Hematopoietic multipotent progenitor cell treated with erythropoietin and hydrocortisone succinate and interleukin-3 and kit ligand, for 15 days (in vitro differentiated cells): ENCODE measurements around the gene DMWD.
"Not testable (repeated sequence)": the region's sequence is repeated elsewhere in the genome, so short reads cannot be mapped to it uniquely, and the experiment has no call there.

Source experiments
- DNase-seq: peaks from one replicate; pipeline ENCODE4 v3.0.0-alpha.2; 2015; ENCODE audit warnings: low spot score

DMWD gene

DNA sequence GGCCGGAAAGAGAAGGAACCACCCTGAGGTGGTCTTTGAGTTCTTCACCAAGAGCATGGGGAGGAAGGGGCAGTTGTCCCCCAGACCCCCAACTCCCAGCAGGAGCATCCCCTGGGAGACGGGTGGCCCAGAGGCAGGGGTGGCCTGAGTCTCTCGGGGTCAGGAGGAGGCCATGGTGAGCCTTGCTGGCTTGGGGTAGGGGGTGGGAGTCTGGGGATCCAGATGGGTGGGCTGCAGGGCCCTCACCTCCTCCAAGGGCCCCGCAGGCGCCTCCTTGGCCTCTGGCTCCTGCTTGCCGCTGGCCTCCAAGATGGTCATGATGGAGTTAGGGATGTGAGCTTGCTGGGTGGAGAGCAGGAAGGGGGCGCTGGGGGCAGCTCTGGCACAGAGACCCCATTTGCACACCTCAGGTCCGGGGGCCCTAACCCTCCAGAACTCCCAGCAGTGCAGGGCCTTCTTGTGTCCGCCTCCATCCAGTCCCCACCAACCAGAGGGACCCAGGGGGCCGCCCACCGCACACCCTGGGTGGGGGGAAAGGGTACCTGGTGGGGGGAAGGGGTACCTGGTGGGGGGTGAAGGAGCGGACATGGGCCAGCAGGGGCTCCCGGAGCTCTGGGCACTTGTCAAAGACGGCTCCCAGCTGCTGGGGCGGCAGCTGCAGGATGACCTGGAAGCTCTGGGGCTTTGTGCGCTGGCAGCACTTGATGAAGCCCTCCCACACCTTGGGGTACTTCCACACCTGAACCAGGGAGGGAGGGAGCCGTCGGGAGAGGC is 23.8 kb upstream of the DMWD start:
- no peak for DNase-seq

DNA sequence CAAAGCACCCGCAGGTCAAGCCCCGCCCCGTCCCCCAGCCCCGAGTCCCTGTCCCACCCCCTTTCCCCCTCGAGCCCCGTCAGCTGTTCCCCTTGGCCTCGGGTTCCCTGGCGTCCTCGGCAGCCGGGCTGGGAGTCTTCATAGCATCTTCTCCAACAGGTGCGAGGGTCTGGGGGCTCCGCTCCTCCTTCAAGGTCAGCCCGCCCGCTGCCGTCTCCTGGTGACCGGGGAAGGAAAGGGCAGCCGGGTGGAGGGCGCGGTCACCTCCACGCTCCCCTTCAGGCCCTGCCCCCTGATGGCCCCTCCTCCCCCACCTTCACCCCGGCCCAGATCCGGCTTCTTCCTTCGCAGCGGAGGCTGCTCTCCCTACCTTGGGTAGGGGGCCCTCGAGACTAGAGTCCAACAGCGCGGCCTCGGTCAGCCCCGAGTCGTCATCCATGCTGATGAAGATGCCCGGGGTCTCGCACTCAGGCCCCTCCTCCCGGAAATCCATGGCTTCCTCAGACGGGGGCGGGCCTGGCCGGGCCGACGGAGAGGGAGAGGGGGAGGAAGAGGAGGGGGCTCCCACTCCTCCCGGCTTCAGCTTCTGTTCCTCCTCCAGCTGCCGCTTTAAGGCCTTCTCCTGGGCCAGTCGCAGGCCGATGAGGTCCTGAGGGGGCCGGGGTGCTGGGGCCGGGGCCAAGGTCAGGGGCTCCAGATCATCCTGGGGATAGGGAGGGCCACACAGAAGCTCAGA is 23.0 kb upstream of the DMWD start:
- no peak for DNase-seq

DNA sequence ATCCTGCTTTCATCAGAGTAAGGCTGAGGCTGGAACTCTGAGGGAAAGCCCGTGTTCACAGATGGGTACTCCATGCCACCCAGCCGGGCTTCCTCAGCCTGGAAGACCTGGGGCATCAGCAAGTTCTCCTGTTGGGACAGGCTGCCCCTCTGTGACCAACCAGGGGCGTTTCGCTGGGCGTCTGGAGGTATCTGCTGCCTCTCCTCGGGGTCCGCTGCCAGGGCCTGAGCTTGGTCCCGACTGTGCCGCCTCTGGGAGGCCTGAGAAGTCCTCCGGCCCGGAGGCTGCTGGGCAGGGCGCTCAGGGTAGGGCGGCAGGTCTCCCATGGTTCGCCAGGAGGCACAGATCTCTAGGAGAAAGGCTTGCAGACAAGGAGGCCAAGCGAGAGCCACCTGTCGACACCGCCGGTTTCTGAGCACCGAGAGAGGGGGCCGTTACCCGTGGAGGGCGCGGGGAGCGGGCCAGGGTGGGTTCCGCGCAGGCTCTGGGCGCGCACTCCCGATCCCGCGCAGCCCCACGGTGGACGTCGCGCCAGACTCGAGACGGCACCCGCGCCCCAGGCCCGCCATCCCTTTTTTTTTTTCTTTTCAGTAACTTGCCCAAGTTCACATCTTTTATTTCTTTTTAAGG is 22.3 kb upstream of the DMWD start, which contains the start of gene RSPH6A:
Gene RSPH6A, minus strand, starts transcription at position 458 of the 630 bp plus-strand sequence. Its CDS starts 132 bp downstream, at position 326.
- DNase-seq: no peak

DNA sequence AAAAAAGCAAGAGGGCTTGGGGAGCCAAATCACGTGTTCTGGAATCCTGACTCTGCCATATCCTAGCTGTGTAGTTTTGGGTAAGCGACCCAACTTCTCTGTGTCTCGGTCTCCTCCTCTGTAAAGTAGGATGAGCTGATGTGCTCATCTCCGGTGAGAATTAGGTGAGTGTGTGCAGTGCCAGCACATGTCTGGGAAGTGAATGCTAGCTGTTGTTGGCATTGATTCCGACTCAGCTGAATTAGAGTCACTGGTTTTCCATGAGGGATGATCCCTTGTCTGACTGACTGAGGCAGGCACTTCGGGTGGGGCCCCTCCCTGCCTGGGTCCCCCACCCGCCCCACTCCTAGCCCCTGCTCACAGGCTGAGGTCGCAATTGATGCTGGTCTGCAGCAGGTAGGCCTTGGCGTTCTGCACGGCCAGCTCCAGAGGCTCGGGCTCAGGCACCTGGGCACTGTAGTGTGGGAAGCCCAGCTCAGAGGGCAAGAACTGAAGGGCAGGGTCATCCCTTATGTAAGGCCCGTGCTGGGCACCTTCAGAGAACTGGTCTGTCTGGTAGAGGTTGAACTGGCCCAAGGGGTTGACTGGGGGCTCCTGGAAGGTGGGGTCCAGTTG is 21.6 kb upstream of the DMWD start:
- no peak for DNase-seq

DNA sequence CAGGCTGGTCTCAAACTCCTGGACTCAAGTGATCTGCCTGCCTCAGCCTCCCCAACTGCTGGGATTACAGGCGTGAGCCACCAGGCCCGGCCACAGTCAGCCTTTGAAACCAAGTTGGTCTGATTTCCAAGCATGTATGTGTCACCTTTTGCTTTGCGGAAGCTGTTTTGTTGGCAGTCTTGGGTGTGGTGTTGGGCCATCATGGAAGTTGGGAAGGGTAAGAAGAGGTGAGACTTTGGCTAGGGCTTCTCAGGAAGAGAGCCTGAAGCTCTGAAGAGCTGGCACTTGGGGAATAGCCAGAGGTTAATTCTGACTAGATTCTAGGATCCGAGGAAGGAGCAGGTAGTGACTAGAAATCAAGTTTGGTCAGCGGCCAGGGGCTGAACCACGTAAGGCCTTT is 19.7 kb upstream of the DMWD start:
- DNase-seq: no peak

DNA sequence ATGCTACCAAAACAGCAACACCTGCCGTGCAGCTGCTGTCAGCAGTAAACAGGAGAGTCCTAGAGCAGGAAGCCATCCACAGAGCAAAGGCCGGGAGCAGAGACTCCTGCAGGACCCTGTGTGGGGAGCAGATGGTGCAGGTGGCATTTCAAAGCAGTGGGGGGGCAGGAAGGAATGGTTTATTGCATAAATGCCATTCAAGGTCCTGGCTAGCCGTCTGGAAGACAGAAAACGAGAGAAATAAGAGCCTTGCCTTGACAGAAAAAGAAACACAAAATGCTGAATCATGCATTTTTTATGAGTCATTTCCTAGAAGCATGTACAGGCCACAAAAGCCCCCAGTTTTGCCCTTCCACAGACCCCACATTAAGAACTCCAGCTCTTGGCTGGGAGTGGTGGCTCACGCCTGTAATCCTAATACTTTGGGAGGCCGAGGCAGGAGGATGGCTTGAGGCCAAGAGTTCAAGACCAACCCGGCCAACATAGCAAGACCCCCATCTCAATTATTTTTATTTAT is 17.1 kb upstream of the DMWD start:
- DNase-seq: peak; percentile 19

DNA sequence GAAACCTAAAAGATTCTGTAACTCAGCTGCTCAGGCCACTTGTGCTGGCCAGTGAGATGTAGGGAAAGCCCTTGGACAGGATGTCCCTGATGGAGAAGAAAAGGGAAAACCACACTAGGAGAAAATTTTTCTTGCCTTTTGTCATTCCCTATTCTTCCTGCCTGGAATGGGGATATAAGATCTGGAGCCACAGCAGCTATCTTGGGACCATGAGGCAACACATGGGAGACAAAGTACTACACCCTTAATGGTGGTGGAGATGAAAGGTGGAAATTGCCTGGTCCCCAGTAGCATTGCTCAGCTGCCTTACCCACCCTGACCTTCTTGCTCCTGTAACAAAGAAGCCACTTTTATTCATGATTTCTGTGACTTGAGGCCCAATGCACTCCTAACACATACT is 13.1 kb upstream of the DMWD start:
- DNase-seq: no peak

DNA sequence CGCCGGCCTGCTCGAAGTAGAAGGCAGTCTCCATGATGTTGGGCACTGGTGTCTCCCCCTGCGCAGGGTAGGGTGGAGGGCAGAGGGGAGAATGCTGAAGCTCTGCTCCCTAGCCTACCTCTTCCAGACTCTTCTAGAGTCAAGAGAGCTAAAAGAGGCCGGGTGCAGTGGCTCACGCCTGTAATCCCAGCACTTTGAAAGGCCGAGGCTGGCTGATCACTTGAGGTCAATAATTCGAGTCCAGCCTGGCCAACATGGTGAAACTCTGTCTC is 12.2 kb upstream of the DMWD start:
- no peak for DNase-seq

DNA sequence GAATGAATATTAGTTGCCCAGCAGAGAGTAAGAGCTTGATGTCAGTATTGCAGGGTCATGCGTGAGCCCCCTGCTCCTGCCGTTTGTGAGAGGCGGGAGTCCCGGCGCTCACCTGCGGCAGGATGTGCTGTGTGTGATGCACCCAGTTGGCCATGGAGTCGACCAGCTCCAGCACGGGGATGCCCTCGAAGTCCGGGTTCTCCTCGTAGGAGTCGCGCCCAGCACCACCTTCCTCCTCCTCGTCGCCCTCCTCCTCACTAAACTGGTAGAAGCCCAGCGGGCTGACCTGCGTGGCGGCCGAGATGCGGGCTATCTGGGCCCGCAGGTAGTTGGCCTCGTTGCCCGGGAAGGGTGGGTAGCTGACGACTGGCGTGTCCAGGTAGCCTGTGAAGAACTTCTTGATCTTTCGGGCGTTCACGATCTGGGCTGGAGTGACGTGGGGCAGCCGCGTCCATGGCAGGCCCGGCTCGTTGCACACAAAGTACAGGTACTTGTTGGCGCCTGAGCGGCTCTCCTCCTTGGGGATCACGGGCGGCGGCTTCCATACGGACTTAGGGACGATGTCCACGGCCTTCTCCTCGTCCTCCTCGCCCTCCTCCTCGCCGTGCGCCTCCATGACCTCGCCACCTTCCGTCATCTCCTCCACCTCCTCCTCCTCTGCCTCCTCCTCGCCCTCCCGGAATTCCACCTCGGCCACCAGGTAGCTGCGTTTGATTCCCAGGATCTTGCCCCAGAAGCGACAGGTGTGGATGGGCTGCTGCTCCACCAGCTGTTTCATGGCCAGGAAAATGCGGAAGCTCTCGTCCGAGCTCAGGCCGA is 11.7 kb upstream of the DMWD start:
- DNase-seq: no peak

DNA sequence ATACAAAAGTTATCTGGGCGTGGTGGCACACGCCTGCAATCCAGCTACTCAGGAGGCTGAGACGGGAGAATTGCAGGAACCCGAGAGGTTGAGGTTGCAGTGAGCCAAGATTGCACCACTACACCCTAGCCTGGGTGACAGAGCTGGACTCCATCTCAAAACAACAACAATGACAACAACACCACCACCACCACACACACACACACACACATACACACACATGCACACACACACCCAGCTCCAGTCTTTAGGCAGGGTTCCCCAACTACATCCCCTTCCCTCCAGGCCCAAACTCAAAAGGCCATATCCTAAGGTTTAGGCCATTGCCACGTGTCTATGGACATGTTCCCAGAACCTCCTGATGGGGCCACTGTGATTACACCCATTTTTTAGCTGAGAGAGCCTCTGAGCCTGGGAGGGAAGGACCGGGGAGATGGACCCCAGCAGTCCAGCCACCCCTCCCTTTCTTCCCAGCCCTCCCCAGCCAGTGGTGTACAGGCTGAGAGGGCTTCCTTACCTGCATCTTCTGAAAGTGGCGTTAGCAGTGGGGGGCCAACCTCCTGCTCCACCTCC is 9.0 kb upstream of the DMWD start:
- DNase-seq: no peak

DNA sequence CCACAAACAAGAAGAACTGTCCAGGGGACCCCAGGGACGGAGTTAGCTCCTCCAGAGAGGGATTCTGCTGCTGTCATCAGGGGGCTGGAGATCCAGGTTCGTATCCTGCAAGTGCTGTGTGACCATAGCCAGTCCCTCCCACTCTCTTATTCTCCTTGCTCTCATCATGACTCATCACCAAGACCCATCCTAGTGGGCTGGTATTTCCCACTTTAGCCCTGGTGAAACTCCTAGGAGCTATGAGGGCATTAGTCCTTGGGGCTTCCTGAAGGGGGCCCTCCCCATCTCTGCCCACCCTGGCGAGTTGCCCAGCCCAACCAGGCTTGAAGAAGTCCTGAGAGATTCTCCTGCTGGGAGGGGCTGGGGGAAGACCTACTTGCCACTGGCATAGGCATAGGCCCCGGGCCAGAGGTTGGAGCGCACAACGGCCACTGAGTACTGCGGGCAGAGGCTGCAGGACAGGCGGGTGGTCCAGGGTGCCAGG is 7.5 kb upstream of the DMWD start:
- no peak for DNase-seq

DNA sequence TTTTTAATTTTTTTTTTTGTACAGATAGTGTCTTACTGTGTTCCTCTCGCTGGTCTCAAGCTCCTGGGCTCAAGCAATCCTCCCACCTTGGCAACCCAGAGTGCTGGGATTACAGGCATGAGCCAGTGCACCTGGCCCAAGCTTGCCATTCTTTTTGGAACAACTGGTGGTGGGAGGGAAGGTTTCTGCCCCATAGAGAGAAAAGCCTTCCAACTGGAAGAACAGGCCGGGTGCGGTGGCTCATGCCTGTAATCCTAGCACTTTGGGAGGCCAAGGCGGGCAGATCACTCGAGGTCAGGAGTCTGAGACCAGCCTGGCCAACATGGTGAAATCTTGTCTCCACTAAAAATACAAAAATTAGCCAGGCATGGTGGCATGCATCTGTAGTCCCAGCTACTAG is 6.9 kb upstream of the DMWD start:
- DNase-seq: not testable (repeated sequence)

DNA sequence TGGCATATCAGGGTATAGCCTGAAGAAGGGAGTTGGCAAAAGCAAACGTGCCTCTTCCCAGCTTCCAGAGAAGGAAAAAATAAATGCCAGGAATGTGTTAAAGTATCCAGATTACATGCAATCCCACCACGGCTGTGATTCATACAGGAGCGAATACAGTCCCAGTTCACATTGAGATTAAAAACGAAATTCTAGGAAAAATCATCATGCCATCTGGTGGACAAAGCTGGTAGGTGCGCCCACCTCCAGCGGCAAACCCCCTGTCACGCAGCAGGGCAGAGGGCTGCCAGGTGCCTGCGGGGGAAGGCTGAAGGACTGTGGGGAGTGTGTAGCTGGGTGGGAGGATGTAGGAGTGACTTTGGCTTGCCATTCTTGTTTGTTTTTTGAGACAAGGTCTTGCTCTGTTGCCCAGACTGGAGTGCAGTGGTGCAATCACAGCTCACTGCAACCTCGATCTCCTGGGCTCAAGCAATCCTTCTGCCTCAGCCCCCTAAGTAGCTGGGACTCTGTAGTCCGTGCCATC is 6.4 kb upstream of the DMWD start:
- peak; percentile 61 for DNase-seq

DNA sequence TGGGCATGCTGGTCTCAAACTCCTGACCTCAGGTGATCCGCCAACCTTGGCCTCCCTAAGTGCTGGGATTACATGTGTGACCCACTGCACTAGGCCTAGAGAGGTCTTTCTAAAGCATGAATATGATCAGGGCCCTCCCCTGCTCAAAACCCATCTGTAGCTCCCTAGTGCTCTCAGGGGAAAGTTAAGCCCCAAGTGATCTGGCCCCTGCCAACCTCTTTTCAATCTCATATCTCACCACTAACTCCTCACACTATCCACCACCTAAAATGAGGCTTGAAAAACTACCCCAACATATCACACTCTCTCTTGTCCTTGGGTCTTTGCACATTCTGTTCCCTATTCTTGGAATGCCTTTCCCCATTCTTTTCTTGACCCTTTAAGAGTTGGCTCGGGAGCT is 2.0 kb upstream of the DMWD start:
- no peak for DNase-seq

DNA sequence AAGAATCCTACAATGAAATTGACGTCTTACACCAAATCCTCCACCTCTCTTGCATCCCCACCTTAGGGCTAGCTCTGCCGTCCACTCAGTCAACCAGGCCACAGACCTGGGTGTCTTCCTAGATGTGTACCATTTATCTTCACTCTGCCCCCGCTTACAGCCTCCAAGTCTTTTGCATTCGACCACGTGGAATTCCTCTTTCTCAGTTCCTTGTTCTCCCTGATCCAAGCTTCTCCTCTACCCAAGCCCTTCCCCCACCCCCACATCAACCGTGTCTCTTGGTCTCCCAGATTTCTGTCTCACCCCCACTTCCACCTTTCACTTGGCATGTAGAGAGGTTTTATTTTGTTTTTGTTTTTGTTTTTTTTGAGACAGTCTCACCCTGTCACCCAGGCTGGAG is 1.2 kb upstream of the DMWD start:
- no peak for DNase-seq

DNA sequence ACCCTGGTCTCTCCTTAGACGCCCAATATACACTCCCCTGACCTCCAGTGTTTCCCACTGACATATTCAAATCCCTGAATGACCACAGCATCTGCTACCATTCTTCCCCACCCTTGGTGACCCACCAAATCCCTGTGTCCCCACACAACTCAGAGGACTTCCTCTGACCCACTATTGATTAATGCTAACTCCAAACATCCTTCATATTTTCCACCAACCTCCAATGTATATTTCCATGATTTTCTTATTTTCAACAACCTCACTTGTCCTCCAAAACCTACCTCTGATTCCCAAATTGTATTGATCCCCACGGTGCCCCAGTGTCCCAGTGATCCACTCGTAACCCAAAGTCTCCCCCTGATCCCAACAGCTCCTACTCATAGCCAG is 526 bp upstream of the DMWD start:
- no peak for DNase-seq

DNA sequence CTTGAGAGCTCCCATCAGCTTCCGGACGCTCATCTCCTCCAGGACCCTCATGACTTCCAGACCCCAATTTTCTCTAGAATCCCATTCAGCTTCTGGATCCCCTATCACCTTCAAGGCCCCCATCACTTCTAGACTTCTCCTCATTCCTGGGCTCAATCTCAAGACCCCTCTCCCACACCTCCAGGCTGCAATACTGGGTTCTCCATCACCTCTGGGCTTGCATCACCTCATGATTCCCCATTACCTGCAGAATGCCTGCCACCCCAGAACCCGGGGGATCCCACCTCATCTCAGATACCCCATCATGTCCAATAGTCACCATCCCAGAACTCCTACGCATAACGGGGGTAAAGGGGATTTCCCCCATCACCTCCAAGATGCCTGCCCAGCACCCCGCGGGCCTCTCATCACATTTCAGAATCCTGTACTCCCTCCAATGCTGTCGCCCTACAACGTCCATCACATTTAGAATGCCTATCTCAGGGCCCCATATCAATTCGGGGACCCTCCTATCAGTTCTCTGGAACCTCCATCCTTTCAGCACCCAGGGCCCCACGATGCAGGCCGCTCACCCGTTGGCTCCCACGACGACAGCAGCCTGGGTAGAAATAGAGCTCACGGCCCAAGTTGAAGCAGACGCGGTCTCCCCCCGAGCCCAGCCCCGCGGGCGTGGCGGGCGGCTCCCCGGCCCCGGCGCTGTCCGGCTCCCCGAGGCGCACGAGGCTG is 738 bp downstream of the DMWD start:
- DNase-seq: no peak

DNA sequence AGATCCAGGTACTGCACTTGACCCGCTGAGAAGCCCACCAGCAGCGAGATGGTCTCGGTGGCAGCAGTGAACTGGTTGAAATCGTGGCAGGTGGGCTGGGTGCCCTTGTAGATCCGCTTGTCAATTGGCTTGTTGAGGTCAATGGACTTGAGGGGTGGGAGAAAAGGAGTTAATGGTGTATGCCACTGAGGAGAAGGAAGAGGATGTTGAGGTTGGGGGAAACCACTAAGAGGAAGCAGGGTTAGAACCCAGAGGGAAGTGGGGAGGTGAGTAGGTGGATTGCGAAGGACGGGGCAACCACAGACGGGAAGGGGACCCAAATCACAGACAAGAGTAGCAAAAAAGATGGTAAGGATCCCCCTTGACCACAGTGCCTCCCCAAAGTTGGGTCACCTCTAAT is 1.7 kb downstream of the DMWD start:
- DNase-seq: no peak

DNA sequence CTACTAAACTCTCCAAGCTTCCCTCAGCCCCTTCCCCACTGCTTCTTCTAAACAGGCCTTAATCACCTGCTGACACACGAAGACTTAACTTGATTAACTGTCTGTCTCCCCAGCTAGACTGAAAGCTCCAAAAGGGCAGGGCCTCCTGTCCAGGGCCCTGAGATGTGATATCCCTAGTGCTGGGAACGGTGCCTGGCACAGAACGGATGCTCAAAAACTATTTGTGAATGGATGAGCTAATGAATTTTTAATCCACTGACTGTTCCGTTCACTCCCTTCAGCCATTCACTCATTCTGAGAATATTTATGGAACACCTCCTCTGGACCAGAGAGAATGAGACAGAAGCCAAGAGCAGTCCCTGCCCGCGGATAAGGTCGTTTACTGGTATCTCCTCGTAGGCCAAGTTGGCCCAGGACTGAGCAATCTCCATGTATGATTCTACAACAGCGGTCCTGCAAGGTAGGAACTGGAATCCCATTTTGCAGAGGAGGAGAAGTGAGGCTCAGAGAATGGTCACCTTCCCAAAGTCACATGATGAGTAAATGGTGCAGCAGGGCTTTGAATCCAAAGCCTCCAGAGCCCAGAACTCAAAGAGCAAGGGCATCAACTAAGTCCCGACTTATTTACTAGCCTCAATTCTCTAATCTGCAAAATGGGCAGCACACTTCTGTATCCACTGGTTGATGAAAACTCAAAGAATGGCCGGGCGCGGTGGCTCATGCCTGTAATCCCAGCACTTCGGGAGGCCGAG is 3.4 kb downstream of the DMWD start:
- no peak for DNase-seq

DNA sequence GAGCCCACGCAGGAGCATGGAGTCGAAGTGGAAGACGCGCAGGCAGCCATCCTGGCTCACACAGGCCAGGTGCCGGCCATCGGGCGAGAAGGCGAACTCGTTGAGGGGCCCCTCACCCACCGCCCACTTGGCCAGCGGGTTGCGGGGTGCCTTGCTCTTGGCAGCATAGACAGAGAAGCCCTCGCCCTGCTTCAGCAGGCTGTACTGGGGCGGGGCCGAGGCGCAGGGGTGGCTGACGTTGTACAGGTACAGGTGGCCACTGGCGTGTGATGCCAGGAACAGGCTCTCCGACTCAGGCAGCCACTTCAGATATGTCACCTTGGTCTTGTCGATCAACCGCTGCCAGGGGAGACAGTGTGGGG is 6.1 kb downstream of the DMWD start:
- no peak for DNase-seq
